ENCODE measurements around the gene COPE.

The COPE gene

DNA sequence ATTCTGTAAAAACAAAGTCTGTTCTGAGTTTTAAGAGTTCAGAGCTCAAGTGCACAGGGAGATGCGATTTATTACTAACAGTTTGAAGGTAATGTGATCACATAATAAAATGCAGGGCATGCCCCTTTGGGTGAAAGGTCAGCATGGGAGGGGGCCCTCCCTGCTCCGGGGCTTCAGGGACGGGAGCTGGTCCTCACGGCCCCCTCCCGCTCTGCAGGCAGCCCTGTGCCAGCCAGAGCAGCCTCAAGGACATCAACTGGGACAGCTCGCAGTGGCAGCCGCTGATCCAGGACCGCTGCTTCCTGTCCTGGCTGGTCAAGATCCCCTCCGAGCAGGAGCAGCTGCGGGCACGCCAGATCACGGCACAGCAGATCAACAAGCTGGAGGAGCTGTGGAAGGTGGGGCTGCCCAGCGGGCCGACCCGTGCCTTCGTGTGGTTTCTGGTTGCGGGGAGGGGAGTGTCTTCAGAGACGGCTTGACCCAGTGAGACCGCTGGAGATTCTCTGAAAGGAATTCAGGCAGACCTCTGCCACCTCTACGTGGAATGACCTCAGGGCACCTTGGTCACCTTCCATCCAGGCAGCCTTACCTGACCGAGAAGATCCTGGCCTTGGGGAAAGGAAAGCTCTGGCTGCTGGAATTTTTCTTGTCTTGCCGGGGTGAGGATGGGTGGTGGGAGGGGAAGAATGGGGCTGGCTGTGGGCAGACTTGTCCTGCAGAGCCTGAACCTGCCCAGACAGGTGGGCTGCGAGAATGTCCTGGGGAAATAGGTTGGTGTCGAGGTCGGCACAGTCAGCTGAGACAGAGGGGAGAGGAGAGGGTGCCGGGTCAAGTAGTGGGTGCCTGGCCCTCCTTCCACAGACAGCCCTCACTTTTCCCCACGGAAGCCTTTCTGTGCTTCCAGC lies 68.5 kb downstream of the COPE start:
- FAIRE-seq = no peak

GRCh38 chr19:18849838-18850400 lies 69.3 kb downstream of the COPE start:
- no peak for FAIRE-seq
